Middle frontal gyrus (tissue), 1 donor: Measurements from ENCODE around the gene RAP1GAP.

Experiments used
- DNase-seq: peaks from one replicate; pipeline ENCODE4 v3.0.0-alpha.2; 2015; ENCODE audit warnings: low spot score; ENCODE audit errors: extremely low spot score

Gene RAP1GAP

DNA sequence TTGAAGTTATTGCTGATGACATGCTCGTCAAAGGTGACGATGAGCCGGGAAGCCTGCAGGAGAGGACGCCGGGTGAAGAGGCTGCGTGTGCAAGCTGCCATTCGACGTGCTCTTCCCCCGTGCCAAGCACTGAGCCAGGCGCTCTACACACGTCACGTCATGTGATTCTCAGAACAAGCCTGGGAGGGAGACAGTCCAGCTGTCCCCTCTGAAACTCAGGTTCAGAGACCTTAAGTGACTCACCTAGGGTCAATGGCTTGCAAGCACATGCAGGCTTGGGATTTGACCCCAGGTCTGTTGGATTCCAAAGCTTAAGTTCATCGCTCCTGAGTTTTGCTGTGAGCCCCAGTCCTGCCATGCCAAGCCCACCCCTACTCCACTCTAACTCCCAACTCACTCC, 57.1 kb downstream of the RAP1GAP start:
- DNase-seq: no peak

DNA sequence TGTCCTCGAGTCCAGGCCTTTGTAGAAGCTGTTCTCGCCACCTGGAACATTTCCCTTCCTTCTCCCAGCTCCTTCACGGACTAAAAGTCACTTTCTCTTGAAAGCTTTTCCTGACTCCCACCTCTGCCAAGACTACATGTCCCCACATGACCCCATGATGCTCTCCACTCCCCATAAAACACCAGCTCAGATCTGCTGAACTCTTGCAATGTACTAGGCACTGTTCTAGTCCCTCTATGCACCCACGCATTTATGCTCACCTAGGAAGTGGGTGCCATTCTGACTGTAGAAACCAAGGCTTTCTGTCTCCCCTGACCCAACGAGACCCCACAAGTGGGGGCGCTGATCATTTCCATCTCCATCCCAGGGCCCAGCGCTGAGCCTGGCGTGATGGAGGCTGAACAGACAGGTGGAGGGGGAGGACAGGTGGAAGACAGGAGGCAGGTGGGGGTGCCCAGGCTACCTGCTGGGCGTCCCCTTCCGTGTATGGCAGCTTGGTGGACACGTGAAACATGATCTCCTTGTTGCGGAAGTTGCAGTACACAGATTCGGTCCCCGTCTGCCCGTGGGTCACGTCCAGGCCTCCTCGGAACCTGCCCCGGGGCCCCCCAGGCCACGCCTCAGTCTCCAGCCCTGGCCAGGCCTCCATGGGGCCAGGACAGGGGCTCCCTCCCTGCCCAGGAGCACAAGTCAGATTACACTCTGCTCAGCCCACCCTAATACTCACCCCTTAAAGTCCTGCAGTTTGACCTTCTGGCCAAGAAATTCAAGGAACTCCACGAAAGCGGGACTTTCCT, 58.0 kb downstream of the RAP1GAP start:
- no peak for DNase-seq

DNA sequence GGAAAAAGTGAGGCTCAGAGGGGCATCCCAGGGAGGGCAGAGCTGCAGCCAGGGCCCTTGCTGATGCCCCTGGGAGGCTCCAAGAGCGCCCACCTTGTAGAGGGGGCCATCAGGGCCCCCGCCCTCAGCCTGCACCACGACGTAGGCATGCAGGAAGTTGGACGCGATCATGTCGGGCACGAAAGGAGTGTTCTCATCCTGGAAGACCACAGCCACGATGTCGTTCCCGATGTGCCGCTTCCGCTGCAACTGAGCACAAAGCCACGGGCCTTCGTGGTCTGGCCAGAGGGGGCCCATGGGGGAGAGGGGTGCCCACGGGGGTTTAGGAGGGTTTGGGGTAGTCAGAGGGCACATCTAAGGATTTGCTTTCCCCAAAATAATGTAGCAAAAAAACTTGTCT, 59.1 kb downstream of the RAP1GAP start:
- no peak for DNase-seq

- DNase-seq: no peak
Measured at GRCh38 chr1:21608798-21609197, 60.4 kb downstream of the RAP1GAP start.

DNA sequence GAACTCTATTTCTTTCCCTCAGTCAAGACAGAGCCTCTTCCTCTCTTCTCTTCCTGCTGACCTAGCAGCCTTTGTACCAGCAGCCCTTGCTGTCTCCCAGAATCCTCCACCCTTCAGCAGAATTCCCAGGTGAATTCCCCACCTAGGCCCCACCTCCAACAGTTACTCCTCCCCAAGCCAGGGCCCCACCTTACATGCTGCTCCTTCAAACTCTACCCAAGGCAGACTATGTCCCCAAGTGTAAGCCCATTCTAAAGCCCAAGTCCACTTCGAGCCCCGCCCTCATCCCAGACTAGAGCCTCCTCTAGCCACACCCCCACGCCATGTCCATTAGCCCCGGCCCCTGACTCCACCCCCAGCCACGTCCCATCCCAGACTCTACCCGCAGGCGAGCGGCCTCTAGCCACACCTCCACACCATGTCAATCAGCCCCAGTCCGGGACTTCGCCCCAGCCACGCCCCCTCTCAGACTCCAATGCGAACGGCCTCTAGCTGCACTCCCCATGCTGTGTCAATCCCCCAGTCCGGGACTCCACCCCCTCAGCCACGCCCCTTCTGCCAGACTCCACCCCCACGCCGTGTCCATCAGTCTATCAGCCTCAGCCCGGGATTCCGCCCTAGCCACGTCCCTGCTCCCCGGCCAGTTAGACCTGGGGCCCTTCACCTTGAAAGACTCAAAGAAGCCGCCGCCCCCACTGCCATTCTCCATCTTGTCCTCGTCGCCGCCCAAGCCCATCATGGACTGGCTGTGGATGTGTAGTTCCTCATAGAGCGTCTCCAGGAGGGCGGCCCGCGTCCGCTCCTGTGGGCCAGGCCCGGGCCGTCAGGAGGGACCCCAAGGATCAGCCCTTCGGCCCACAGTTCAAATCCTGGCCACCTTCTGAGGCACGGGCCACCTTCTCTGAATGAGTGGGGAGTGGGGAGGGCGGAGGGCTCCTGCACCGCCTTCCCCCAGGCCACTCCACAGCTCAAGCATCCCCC, 61.3 kb downstream of the RAP1GAP start:
- DNase-seq: no peak

DNA sequence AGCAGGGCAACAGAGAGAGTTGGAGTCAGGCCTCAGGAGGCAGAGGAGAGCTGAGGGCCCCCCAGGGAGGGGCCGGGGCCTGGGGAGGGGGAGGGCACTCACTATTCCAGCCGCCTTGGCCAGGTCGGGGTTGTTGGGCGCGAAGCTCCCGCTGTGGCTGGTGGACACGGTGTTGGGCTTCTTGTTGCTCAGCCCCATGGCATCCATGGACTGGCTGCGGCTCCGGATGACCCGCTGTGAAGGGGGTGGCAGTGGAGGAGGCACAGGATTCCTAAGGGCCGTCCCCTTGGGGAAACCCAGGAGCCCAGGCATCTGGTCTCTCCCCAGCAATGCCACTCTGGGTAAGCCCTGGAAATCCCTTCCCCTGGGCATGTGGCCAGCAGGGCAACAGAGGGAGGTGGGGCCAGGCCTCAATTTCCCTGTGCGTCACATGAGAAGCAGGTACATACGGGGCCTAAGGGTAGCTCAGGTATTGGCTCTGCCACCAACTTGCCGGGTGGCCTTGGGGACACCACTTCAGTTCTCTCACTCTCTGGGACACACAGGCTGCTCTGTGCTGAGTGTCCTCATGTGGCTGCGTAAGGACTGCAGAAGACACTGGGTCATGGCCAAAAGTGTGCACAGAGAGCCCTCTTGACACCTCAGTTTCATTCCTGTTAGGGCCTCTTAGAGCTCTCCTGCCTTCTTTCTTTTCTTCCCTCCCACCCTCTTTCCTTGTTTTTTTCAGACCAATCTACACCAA, 63.0 kb downstream of the RAP1GAP start:
- no peak for DNase-seq

- no peak for DNase-seq
Measured at GRCh38 chr1:21605012-21605715, 64.0 kb downstream of the RAP1GAP start.

GRCh38 chr1:21604208-21604957, 64.8 kb downstream of the RAP1GAP start:
- DNase-seq: no peak

GRCh38 chr1:21603177-21604138, 65.7 kb downstream of the RAP1GAP start:
- no peak for DNase-seq

GRCh38 chr1:21601278-21602048, 67.7 kb downstream of the RAP1GAP start:
- DNase-seq: no peak

GRCh38 chr1:21599402-21599801, 69.8 kb downstream of the RAP1GAP start:
- no peak for DNase-seq

GRCh38 chr1:21598904-21599303, 70.3 kb downstream of the RAP1GAP start:
- no peak for DNase-seq

- DNase-seq: no peak
Measured at GRCh38 chr1:21598417-21598816, 70.7 kb downstream of the RAP1GAP start.

GRCh38 chr1:21597753-21598152, 71.4 kb downstream of the RAP1GAP start:
- DNase-seq: no peak

DNA sequence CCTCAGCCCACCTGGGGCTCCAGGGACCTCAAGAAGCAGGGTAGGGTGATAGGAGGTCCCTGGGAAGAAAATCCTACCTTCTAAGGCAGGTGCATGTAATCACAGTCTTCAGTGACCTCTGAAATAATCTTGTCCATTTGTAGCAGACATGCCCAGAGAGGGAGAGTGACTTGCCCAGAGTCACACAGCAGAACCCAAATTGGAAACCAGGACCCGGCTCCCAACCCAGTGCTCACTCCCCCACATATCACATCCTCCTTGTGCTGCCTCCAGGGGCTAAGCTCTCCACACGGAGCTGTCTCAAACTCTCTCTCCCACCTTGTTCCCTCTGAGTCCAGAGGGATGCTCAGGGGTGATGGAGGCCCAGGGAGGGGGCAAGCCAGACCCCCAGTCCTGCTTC, 72.5 kb downstream of the RAP1GAP start:
- no peak for DNase-seq

DNA sequence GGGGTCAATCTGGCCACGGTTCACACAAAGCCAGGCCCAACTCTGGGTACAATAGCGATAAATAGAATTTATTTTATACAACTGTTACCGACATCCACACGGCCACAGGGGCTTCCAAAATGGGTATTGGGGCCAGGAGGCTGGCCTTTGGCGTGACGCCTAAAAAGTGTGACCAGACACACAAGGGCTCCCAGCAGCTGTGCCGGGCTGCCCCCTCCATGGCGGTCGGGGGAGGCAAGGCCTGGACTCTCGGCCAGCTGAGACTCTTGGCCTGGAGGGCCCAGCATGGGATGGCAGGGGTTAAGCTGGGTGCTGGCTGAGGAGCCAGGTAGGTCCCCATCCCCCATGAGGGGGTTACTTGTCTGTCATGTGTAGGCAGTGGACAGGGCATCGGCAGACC, 73.0 kb downstream of the RAP1GAP start:
- no peak for DNase-seq

- no peak for DNase-seq
Measured at GRCh38 chr1:21594935-21595897, 73.9 kb downstream of the RAP1GAP start.
